Natural killer cell (primary cell): Measurements from ENCODE around the gene ARL15. TPM values are rescaled to one million over a fixed set of nuclear protein-coding genes. Genes with fewer than 3 reads are reported as not detected.
"Not testable (repeated sequence)": the region's sequence is repeated elsewhere in the genome, so short reads cannot be mapped to it uniquely, and the experiment has no call there.

Experiments used
- ATAC-seq, 3 donors: fragments of 150-1000 bp in 2 of 3; fragments of 200-7000 bp in 1 of 3; cut with Tn5 transposase; 1 replicate in 1 of 3; 2 replicates in 2 of 3; pipeline ENCODE4 v1.10.0; 2021; ENCODE audit warnings: mild to moderate bottlenecking in 2 of 3, moderate library complexity in 2 of 3
- DNase-seq, 2 donors: peaks; one replicate each; pipeline versions ENCODE4 v3.0.0 to v3.0.0-alpha.2; 2013 to 2021; ENCODE audit warnings: mixed read lengths in 1 of 2
- H3K27ac ChIP-seq: one replicate; pipeline ENCODE4 v1.5.1; 2013; ENCODE audit warnings: mild to moderate bottlenecking, low read length
- H3K27me3 ChIP-seq: one replicate; pipeline ENCODE4 v1.6.1; 2013; ENCODE audit warnings: low read length; ENCODE audit not compliant: control insufficient read depth, insufficient read depth
- H3K36me3 ChIP-seq: one replicate; pipeline ENCODE4 v1.6.1; 2013; ENCODE audit warnings: low read length; ENCODE audit not compliant: control insufficient read depth, insufficient read depth
- H3K4me1 ChIP-seq: one replicate; pipeline ENCODE4 v1.6.1; 2013; ENCODE audit warnings: low read length; ENCODE audit not compliant: control insufficient read depth, insufficient read depth
- H3K4me3 ChIP-seq: one replicate; pipeline ENCODE4 v1.5.1; 2013; ENCODE audit warnings: low read length
- H3K9me3 ChIP-seq: one replicate; pipeline ENCODE4 v1.6.1; 2013; ENCODE audit warnings: low read length; ENCODE audit not compliant: control insufficient read depth, insufficient read depth
- H3K27ac Mint-ChIP-seq, 2 donors: one replicate each; pipeline ENCODE4 v1.8.0; 2022; ENCODE audit warnings: mild to moderate bottlenecking in 2 of 2, mixed read lengths in 2 of 2, moderate library complexity in 1 of 2
- H3K27me3 Mint-ChIP-seq, 2 donors: one replicate each; pipeline ENCODE4 v1.8.0; 2022; ENCODE audit warnings: low read depth in 2 of 2, mixed read lengths in 2 of 2
- H3K36me3 Mint-ChIP-seq: one replicate; pipeline ENCODE4 v1.8.0; 2022; ENCODE audit warnings: mixed read lengths
- H3K4me1 Mint-ChIP-seq, 2 donors: one replicate each; pipeline ENCODE4 v1.8.0; 2022; ENCODE audit warnings: mixed read lengths in 2 of 2
- H3K4me3 Mint-ChIP-seq: one replicate; pipeline ENCODE4 v1.8.0; 2022; ENCODE audit warnings: mild to moderate bottlenecking, moderate library complexity, mixed read lengths
- H3K9me3 Mint-ChIP-seq, 2 donors: one replicate each; pipeline ENCODE4 v1.8.0; 2022; ENCODE audit warnings: mixed read lengths in 2 of 2
- WGBS: methylation state at CpG from one replicate; pipeline ENCODE4 v1.1.7; 2013; ENCODE audit warnings: missing lambda C conversion rate; ENCODE audit not compliant: insufficient coverage; 5-methylcytosine and 5-hydroxymethylcytosine counted together
- intact Hi-C: fragments of 100-400 bp; cut with micrococcal nuclease; formaldehyde crosslinking; loops from one replicate; pipeline ENCODE4 v1.14.2; 2022
- total RNA-seq, 4 donors: library from RNA; stranded (reverse); fragments of 120-200 nt in 1 of 4; gene quantifications; one replicate each; pipeline versions ENCODE4 v1.2.3 to v1.2.4, GENCODE V29; 2013 to 2022
- TF ChIP-seq, protein P1 (sequence below): fragments of 200-600 bp; IDR thresholded peaks from one replicate; pipeline ENCODE4 v1.8.0; 2022; ENCODE audit warnings: antibody characterized with exemption

The ARL15 gene
- total RNA-seq, 3 donors from 2014 or later (not counting 1 experiment from before 2014, with no cell fraction given) = 28.9 to 35.1 (median 33.1) TPM

DNA sequence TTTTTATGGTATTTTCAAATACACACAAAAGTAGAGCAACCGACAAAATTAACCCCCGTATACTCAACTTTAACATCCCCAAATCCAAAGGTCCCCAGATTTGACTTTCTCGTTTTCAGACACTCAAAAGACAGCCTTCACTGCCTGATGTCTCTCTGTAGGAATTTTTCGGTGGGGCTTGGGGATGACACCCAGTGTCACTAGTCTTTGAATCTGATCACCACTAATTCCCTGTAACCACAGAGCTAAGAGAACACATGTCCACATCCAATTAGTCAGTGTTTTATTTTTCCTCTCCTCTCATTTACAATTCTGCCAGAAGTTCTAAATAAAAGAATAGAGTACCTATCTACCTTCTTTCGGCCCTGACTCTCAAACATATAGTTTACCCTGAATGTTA is 324.6 kb downstream of the ARL15 start:
- no peaks in the 10 kb centered on the region for H3K36me3 Mint-ChIP-seq
- no peaks in the 10 kb centered on the region for H3K27me3 ChIP-seq
- no peak overlapping the region for H3K4me3 ChIP-seq
- no peak overlapping the region for H3K4me3 Mint-ChIP-seq
- no peaks in the 10 kb centered on the region for H3K27me3 Mint-ChIP-seq
- intact Hi-C loops = no loop called here
- TF ChIP-seq, protein P1, sequence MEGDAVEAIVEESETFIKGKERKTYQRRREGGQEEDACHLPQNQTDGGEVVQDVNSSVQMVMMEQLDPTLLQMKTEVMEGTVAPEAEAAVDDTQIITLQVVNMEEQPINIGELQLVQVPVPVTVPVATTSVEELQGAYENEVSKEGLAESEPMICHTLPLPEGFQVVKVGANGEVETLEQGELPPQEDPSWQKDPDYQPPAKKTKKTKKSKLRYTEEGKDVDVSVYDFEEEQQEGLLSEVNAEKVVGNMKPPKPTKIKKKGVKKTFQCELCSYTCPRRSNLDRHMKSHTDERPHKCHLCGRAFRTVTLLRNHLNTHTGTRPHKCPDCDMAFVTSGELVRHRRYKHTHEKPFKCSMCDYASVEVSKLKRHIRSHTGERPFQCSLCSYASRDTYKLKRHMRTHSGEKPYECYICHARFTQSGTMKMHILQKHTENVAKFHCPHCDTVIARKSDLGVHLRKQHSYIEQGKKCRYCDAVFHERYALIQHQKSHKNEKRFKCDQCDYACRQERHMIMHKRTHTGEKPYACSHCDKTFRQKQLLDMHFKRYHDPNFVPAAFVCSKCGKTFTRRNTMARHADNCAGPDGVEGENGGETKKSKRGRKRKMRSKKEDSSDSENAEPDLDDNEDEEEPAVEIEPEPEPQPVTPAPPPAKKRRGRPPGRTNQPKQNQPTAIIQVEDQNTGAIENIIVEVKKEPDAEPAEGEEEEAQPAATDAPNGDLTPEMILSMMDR = no peak
- H3K36me3 ChIP-seq = no peaks in the 10 kb centered on the region
- no peaks in the 10 kb centered on the region for H3K4me1 ChIP-seq
- no peak overlapping the region for H3K27ac Mint-ChIP-seq
- no peaks in the 10 kb centered on the region for H3K9me3 Mint-ChIP-seq
- 98% methylated on average over 5 of the region's 5 CpGs for WGBS
- DNase-seq = no peak
- ATAC-seq = no peak
- H3K9me3 ChIP-seq = no peaks in the 10 kb centered on the region
- H3K4me1 Mint-ChIP-seq = no peaks in the 10 kb centered on the region
- no peak overlapping the region for H3K27ac ChIP-seq

- no peak overlapping the region for H3K4me3 Mint-ChIP-seq
- H3K4me1 Mint-ChIP-seq = no peaks in the 10 kb centered on the region
- H3K27me3 Mint-ChIP-seq = no peaks in the 10 kb centered on the region
Measured at GRCh38 chr5:53984971-53985370, 325.4 kb downstream of the ARL15 start.

GRCh38 chr5:53983568-53984460 is 326.6 kb downstream of the ARL15 start:
- no peak overlapping the region for H3K27ac ChIP-seq
- DNase-seq (no peak), ATAC-seq (no peak)
- WGBS = 92% methylated on average over 9 of the region's 10 CpGs
- no peaks in the 10 kb centered on the region for H3K4me1 Mint-ChIP-seq
- no peak overlapping the region for H3K27ac Mint-ChIP-seq
- H3K27me3 Mint-ChIP-seq = no peaks in the 10 kb centered on the region
- no peak overlapping the region for H3K4me3 ChIP-seq
- no peak overlapping the region for H3K4me3 Mint-ChIP-seq
- no peaks in the 10 kb centered on the region for H3K9me3 Mint-ChIP-seq
- no peaks in the 10 kb centered on the region for H3K4me1 ChIP-seq
- H3K36me3 Mint-ChIP-seq = no peaks in the 10 kb centered on the region
- H3K27me3 ChIP-seq = no peaks in the 10 kb centered on the region
- TF ChIP-seq, protein P1 = no peak
- no peaks in the 10 kb centered on the region for H3K9me3 ChIP-seq
- no peaks in the 10 kb centered on the region for H3K36me3 ChIP-seq
- intact Hi-C loops = no loop called here

More at GRCh38 chr5:53984971-53985370, 325.4 kb downstream of the ARL15 start:
- Histone ChIP-seq H3K27me3 (no peaks in the 10 kb centered on the region), H3K36me3 (no peaks in the 10 kb centered on the region), H3K4me3 (no peak overlapping the region), H3K4me1 (no peaks in the 10 kb centered on the region), H3K9me3 (no peaks in the 10 kb centered on the region), H3K27ac (no peak overlapping the region)
- TF ChIP-seq, protein P1 = no peak
- Mint-ChIP-seq H3K27ac (no peak overlapping the region), H3K36me3 (no peaks in the 10 kb centered on the region), H3K9me3 (no peaks in the 10 kb centered on the region)
- DNase-seq = no peak
- intact Hi-C loops = no loop called here
- 100% methylated on average over 1 of the region's 1 CpG for WGBS
- ATAC-seq = no peak

- H3K4me3 Mint-ChIP-seq, H3K4me3 ChIP-seq, ATAC-seq, DNase-seq, H3K27me3 ChIP-seq, H3K27ac Mint-ChIP-seq, H3K9me3 Mint-ChIP-seq, H3K36me3 Mint-ChIP-seq, H3K27ac ChIP-seq, H3K27me3 Mint-ChIP-seq, H3K36me3 ChIP-seq, H3K4me1 ChIP-seq, intact Hi-C loops, H3K4me1 Mint-ChIP-seq, H3K9me3 ChIP-seq: not testable (repeated sequence)
- no CpG with 5 or more reads among the region's 2 CpGs for WGBS
Measured at GRCh38 chr5:53982319-53982718, 328.1 kb downstream of the ARL15 start.
